Measurements from ENCODE around the gene PIWIL1.

The PIWIL1 gene

GRCh38 chr12:130367523-130367922 is 29.8 kb downstream of the PIWIL1 start:
- DNase-seq (ENCODE audit: low read depth) = no peak
- TF ChIP-seq, protein P1, sequence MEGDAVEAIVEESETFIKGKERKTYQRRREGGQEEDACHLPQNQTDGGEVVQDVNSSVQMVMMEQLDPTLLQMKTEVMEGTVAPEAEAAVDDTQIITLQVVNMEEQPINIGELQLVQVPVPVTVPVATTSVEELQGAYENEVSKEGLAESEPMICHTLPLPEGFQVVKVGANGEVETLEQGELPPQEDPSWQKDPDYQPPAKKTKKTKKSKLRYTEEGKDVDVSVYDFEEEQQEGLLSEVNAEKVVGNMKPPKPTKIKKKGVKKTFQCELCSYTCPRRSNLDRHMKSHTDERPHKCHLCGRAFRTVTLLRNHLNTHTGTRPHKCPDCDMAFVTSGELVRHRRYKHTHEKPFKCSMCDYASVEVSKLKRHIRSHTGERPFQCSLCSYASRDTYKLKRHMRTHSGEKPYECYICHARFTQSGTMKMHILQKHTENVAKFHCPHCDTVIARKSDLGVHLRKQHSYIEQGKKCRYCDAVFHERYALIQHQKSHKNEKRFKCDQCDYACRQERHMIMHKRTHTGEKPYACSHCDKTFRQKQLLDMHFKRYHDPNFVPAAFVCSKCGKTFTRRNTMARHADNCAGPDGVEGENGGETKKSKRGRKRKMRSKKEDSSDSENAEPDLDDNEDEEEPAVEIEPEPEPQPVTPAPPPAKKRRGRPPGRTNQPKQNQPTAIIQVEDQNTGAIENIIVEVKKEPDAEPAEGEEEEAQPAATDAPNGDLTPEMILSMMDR (conservative IDR thresholded peaks at IDR 0.05; ENCODE audit: low read depth, low read length) = no peak
- H3K4me3 ChIP-seq (ENCODE audit: low read depth, low read length) = no peak overlapping the region

GRCh38 chr12:130369816-130370215 is 32.1 kb downstream of the PIWIL1 start:
- H3K4me3 ChIP-seq (ENCODE audit: low read depth, low read length) = no peak overlapping the region
- TF ChIP-seq, protein P1 (conservative IDR thresholded peaks at IDR 0.05; ENCODE audit: low read depth, low read length) = no peak
- no peak for DNase-seq (ENCODE audit: low read depth)

DNA sequence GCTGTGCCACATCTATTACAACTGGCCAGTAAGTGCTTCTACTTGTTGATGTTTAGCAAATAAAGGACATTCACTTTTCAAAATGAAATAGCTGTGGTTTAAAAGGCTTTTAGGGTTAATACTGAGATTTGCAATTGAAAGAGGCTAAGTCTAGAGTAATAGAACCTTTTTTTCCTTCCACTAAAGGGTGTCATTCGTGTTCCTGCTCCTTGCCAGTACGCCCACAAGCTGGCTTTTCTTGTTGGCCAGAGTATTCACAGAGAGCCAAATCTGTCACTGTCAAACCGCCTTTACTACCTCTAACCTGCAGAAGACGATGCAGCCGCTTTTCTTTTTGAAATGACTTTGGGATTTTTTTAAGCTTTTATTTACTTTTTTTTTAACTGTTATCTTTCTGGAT is 33.6 kb downstream of the PIWIL1 start:
- H3K4me3 ChIP-seq (ENCODE audit: low read depth, low read length) = no peak overlapping the region
- TF ChIP-seq, protein P1 (conservative IDR thresholded peaks at IDR 0.05; ENCODE audit: low read depth, low read length) = no peak
- DNase-seq (ENCODE audit: low read depth) = no peak

GRCh38 chr12:130372936-130373335 is 35.2 kb downstream of the PIWIL1 start:
- no peak for DNase-seq (ENCODE audit: low read depth)
- TF ChIP-seq, protein P1 (conservative IDR thresholded peaks at IDR 0.05; ENCODE audit: low read depth, low read length) = no peak
- no peak overlapping the region for H3K4me3 ChIP-seq (ENCODE audit: low read depth, low read length)

DNA sequence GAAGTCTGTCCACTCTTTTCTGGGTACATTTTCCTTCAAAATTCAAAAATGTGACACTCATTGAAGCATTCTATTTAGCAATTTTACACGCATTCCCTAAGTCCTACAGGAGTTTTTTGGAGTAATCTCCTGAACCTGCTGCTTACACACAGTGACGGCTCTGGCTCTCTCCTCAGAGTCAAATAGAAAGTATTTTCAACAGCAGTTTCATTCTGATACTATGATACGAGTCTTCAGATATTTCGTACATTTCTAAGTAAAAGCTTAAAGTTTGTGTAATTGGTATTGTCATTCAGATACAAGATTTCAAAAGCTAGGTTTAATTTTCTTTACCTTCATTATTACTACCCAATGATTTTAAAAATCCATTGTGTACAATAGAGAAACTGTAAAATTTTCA is 36.4 kb downstream of the PIWIL1 start:
- TF ChIP-seq, protein P1 (conservative IDR thresholded peaks at IDR 0.05; ENCODE audit: low read depth, low read length) = no peak
- no peak for DNase-seq (ENCODE audit: low read depth)
- H3K4me3 ChIP-seq (ENCODE audit: low read depth, low read length) = no peak overlapping the region

DNA sequence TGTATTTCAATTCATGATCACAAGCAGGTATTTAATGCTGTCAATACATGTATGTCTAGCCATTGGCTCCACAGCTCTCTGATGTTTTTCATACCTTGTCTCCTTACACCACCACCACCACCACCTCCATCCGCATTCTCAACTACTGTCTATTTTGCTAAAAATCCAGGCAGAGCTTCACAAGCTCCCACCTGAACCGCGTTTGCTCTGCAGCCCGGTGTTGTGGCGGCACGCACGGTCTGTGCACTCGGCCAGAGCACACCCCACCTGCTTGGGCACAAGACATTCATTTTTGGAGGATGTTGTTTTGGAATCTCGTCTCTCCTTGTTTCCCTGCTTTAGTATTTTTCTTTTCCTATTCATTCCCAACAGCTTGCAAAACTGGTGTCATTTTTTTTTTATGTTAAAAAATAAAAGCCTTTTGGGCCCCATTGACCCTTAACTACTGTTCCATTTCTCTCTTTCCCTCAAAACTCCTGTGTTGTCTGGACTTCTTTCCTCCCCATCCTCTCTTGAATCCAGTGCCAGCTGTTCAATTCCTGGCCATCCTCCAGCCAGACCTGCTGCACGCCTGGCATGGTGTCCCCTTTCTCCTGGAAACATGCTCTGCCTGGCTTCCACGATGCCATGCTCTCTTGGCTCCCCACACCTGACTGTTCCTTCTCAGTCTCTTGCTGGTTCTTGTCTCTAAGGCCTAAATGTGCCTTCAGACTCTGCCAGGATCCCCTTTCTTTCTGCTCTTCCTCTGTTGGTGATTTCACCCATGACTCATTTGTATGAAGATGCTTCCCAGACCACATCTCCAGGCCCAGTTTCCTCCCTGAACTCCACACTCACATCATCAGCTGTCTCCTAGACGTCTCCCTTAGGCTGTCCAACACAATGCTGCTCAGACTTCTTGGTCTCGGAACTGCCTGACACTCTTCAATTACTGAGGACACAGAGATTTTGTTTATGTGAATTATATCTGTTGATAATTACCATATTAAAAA is 37.9 kb downstream of the PIWIL1 start:
- TF ChIP-seq, protein P1 (conservative IDR thresholded peaks at IDR 0.05; ENCODE audit: low read depth, low read length) = no peak

GRCh38 chr12:130382818-130383217 is 45.1 kb downstream of the PIWIL1 start:
- TF ChIP-seq, protein P1 (conservative IDR thresholded peaks at IDR 0.05; ENCODE audit: low read depth, low read length) = no peak
- no peak overlapping the region for H3K4me3 ChIP-seq (ENCODE audit: low read depth, low read length)
- DNase-seq (ENCODE audit: low read depth) = no peak

More for the DNA sequence above, 37.9 kb downstream of the PIWIL1 start:
- no peak for DNase-seq (ENCODE audit: low read depth)
- H3K4me3 ChIP-seq (ENCODE audit: low read depth, low read length) = no peak overlapping the region
